Measurements from ENCODE around the gene APOF.
A peak's percentile ranks its signal among the peaks of the same experiment; 100 is the strongest.

DNA sequence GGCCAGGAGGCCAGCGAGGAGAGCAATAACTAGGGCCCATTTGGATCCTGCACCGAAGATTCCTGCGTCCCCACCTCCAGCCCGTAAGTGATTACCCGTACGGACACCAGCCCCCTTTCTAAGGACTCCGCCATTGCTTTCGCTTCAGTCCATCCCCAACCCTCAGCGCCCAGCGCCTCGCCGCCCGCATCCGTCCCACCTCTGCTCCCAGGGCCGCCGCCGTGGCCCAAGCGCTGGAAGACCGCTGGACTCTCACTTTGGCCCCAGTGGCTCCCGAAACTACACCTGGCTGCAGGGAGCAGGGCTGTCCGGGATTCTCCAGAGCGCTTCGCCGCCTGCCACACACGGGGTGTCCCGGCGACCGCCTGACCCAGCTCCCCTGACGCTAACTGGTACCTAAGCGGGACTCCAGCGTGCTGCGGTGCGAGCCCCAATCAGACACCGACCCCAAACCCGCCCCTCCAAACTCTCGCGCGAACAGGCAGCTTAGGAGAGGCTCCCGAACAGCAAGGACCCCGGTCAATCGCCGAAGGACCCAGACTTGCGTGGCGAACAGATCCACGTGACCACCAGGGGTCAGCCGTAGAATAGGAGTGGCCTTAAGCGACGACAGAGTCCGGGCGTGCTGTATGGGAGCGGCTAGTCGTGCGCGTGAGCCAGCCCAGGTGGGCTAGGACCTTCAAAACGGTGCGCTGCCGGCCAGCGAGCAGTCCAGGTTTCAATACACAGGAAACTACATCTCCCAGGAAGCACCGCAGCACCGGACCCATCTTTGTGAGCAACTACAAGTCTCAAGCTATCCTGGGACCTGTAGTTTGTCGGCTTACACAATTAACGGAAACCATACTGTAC lies 46.8 kb downstream of the APOF start, which contains the start of gene CNPY2:
- TF ChIP-seq, protein P1, sequence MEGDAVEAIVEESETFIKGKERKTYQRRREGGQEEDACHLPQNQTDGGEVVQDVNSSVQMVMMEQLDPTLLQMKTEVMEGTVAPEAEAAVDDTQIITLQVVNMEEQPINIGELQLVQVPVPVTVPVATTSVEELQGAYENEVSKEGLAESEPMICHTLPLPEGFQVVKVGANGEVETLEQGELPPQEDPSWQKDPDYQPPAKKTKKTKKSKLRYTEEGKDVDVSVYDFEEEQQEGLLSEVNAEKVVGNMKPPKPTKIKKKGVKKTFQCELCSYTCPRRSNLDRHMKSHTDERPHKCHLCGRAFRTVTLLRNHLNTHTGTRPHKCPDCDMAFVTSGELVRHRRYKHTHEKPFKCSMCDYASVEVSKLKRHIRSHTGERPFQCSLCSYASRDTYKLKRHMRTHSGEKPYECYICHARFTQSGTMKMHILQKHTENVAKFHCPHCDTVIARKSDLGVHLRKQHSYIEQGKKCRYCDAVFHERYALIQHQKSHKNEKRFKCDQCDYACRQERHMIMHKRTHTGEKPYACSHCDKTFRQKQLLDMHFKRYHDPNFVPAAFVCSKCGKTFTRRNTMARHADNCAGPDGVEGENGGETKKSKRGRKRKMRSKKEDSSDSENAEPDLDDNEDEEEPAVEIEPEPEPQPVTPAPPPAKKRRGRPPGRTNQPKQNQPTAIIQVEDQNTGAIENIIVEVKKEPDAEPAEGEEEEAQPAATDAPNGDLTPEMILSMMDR (IDR thresholded peaks at IDR 0.05) = peak in 4 of 7 experiments; percentile 11 to 49 (median 42)
- TF ChIP-seq POLR2A (IDR thresholded peaks at IDR 0.05) = peak; percentile 74 to 96 (median 92)

All from body of pancreas (tissue), 4 donors.